Endothelial cell of umbilical vein (primary cell): ENCODE data around the gene CUEDC1.

Experiments used
- EZH2 ChIP-seq: IDR thresholded peaks from 2 replicates; pipeline ENCODE4 v1.6.1; 2012; ENCODE audit warnings: borderline replicate concordance, low read depth, mild to moderate bottlenecking, moderate library complexity, low read length, inconsistent platforms; ENCODE audit not compliant: severe bottlenecking
- POLR2A ChIP-seq: IDR thresholded peaks from 2 replicates; pipeline ENCODE4 v1.6.1; 2012; ENCODE audit warnings: low read depth, mild to moderate bottlenecking, control low read depth, low read length
- TF ChIP-seq, protein P1 (sequence below), 2 donors: IDR thresholded peaks; 1 replicate in 1 of 2; 2 replicates in 1 of 2; pipeline ENCODE4 v1.5.1; 2011; ENCODE audit warnings: low read length in 2 of 2, mild to moderate bottlenecking in 2 of 2, moderate library complexity in 2 of 2, control low read depth in 1 of 2, inconsistent platforms in 1 of 2, low read depth in 1 of 2; ENCODE audit not compliant: insufficient read depth in 1 of 2; ENCODE audit errors: extremely low read depth in 1 of 2

DNA sequence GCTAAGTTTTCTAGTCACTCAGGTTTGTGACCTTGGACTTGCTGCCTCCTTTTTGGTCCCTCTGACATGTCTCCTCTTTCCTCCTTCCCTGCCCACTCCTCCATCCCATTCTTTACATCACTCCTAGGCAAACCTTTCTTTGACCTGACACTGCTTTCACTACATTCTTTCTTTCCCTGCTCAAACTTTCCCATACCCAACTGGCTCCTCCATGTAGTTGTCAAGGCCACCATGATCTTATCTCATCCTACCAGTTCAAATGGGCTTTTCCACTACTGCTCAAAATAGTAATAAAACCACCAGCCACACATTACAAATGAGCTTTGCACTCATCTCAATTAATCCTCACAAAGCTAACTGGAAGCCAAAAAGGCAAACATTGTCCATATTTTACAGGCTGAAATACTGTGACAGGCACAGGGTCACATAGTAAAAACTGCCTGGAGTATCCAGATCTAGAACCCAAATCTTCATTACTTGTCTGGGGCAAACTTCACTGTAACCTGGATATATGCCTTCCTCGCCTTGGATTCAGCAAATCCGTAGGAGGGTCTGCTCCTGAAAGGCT is 119.8 kb downstream of the CUEDC1 start:
- TF ChIP-seq, protein P1, sequence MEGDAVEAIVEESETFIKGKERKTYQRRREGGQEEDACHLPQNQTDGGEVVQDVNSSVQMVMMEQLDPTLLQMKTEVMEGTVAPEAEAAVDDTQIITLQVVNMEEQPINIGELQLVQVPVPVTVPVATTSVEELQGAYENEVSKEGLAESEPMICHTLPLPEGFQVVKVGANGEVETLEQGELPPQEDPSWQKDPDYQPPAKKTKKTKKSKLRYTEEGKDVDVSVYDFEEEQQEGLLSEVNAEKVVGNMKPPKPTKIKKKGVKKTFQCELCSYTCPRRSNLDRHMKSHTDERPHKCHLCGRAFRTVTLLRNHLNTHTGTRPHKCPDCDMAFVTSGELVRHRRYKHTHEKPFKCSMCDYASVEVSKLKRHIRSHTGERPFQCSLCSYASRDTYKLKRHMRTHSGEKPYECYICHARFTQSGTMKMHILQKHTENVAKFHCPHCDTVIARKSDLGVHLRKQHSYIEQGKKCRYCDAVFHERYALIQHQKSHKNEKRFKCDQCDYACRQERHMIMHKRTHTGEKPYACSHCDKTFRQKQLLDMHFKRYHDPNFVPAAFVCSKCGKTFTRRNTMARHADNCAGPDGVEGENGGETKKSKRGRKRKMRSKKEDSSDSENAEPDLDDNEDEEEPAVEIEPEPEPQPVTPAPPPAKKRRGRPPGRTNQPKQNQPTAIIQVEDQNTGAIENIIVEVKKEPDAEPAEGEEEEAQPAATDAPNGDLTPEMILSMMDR (IDR thresholded peaks at IDR 0.05; ENCODE audit: extremely low read depth in 1 of 2, insufficient read depth in 1 of 2, low read depth in 1 of 2, low read length in 2 of 2): no peak
- TF ChIP-seq POLR2A: no peak
- TF ChIP-seq EZH2: no peak
